K562 (cell line): Measurements from ENCODE around the gene LY6G6F. TPM values are rescaled to one million over a fixed set of nuclear protein-coding genes. Genes with fewer than 3 reads are reported as not detected.

Source experiments
- CBFA2T3 ChIP-seq: fragments of 450-650 bp; IDR thresholded peaks from 2 replicates; pipeline ENCODE4 v1.6.1; 2017
- FOXA3 ChIP-seq, 2 experiments: fragments of 450-650 bp in 1 of 2; sonication (generic) in 1 of 2; formaldehyde crosslinking; IDR thresholded peaks in 1 of 2; conservative IDR thresholded peaks in 1 of 2; 2 replicates each; pipeline versions ENCODE4 v1.4.0 to v1.8.0; 2020 to 2022; ENCODE audit warnings: mild to moderate bottlenecking in 2 of 2, missing genetic modification reagents in 1 of 2
- GABPA ChIP-seq: fragments of 200-800 bp; sonication (Bioruptor generic); conservative IDR thresholded peaks from 2 replicates; pipeline ENCODE4 v1.6.1; 2016; ENCODE audit warnings: low read depth, missing genetic modification characterization, missing compliant biosample characterization
- HDAC3 ChIP-seq: fragments of 450-650 bp; IDR thresholded peaks from 2 replicates; pipeline ENCODE4 v1.6.1; 2018; ENCODE audit warnings: borderline replicate concordance, mild to moderate bottlenecking, moderate library complexity; ENCODE audit not compliant: partially characterized antibody
- HMBOX1 ChIP-seq: sonication (generic); IDR thresholded peaks from 2 replicates; pipeline ENCODE4 v1.6.1; 2016
- KLF6 ChIP-seq: fragments of 250-450 bp; sonication (Bioruptor Pico); IDR thresholded peaks from 2 replicates; pipeline ENCODE4 v1.4.0; 2020; ENCODE audit warnings: mild to moderate bottlenecking, moderate library complexity, borderline replicate concordance
- PHB2 ChIP-seq: fragments of 450-650 bp; IDR thresholded peaks from 2 replicates; pipeline ENCODE4 v1.6.1; 2017; ENCODE audit warnings: low read depth
- POLR2A ChIP-seq: fragments of 450-650 bp; conservative IDR thresholded peaks from 2 replicates; pipeline ENCODE4 v1.6.1; 2016
- SNIP1 ChIP-seq: fragments of 450-650 bp; IDR thresholded peaks from 2 replicates; pipeline ENCODE4 v1.7.1; 2017; ENCODE audit warnings: low read depth, mild to moderate bottlenecking
- SNRNP70 ChIP-seq: fragments of 200-400 bp; formaldehyde crosslinking; optimal IDR thresholded peaks from 2 replicates; pipeline ENCODE3; 2017; ENCODE audit warnings: low read depth, low read length
- VEZF1 ChIP-seq: fragments of 200-800 bp; sonication (Bioruptor generic); IDR thresholded peaks from 2 replicates; pipeline ENCODE4 v1.6.1; 2017; ENCODE audit warnings: missing genetic modification characterization, missing compliant biosample characterization
- ZNF140 ChIP-seq: fragments of 250-450 bp; sonication (Bioruptor Pico); IDR thresholded peaks from 2 replicates; pipeline ENCODE4 v1.8.0; 2021; ENCODE audit warnings: moderate library complexity, mild to moderate bottlenecking, inconsistent platforms
- ZNF384 ChIP-seq: IDR thresholded peaks from 2 replicates; pipeline ENCODE4 v1.6.1; 2012; ENCODE audit warnings: low read depth, low read length, improper control_type of control experiment
- ZNF444 ChIP-seq: fragments of 250-450 bp; sonication (Bioruptor Pico); IDR thresholded peaks from 2 replicates; pipeline ENCODE4 v1.4.0; 2020; ENCODE audit warnings: mild to moderate bottlenecking, moderate library complexity
- ZNF551 ChIP-seq: fragments of 250-450 bp; sonication (Bioruptor Pico); IDR thresholded peaks from 2 replicates; pipeline ENCODE4 v1.5.0; 2021; ENCODE audit warnings: mild to moderate bottlenecking, moderate library complexity
- ZNF75A ChIP-seq: fragments of 450-650 bp; formaldehyde crosslinking; IDR thresholded peaks from 2 replicates; pipeline ENCODE4 v1.4.0; 2020; ENCODE audit warnings: mild to moderate bottlenecking
- ZNF76 ChIP-seq: fragments of 250-450 bp; sonication (Bioruptor Pico); IDR thresholded peaks from 2 replicates; pipeline ENCODE4 v1.4.0; 2020; ENCODE audit warnings: mild to moderate bottlenecking, moderate library complexity, borderline replicate concordance
- ZNF764 ChIP-seq: fragments of 250-450 bp; sonication (Bioruptor Pico); IDR thresholded peaks from 2 replicates; pipeline ENCODE4 v1.4.0; 2020; ENCODE audit warnings: low read depth, mild to moderate bottlenecking, moderate library complexity
- ZNF766 ChIP-seq: fragments of 200-800 bp; sonication (Bioruptor generic); conservative IDR thresholded peaks from 2 replicates; pipeline ENCODE4 v1.6.1; 2016; ENCODE audit warnings: missing genetic modification characterization, missing compliant biosample characterization
- ZNF79 ChIP-seq: fragments of 250-450 bp; sonication (Bioruptor Pico); IDR thresholded peaks from 2 replicates; pipeline ENCODE4 v1.4.0; 2020; ENCODE audit warnings: low read depth, mild to moderate bottlenecking, moderate library complexity
- polyA plus RNA-seq, 8 experiments: library from polyadenylated mRNA; depleted of rRNA in 4 of 8; stranded (reverse) in 5 of 8; unstranded in 3 of 8; fragments of >200 nt; fragmentation: Nextera tagmentation in 2 of 8; fragmentation: Illumina TruSeq in 1 of 8; extraction: Ambion mirVana in 2 of 8; extraction: Trizol in 1 of 8; gene quantifications; 2 replicates each; pipeline versions ENCODE4 v1.2.1 to v1.2.3, GENCODE V29; 2011 to 2014; ENCODE audit warnings: inconsistent platforms in 1 of 8, missing spikeins in 1 of 8
- total RNA-seq, 7 experiments: library from RNA; depleted of rRNA in 6 of 7; stranded (reverse); fragments of >200 nt in 6 of 7; fragmentation: Illumina TruSeq in 2 of 7; extraction: Trizol in 2 of 7; gene quantifications; 2 replicates each; pipeline versions ENCODE4 v1.2.1 to v1.2.3, GENCODE V29; 2011 to 2021; ENCODE audit warnings: low replicate concordance in 1 of 7
- TF ChIP-seq, protein P1 (sequence below): fragments of 250-450 bp; sonication (Bioruptor Pico); IDR thresholded peaks from 2 replicates; pipeline ENCODE4 v1.5.0; 2021; ENCODE audit warnings: mild to moderate bottlenecking, moderate library complexity
- TF ChIP-seq, protein P2 (sequence below): fragments of 450-650 bp; formaldehyde crosslinking; IDR thresholded peaks from 2 replicates; pipeline ENCODE4 v1.4.0; 2020; ENCODE audit warnings: mild to moderate bottlenecking, moderate library complexity

The LY6G6F gene
- total and polyA plus RNA-seq, 9 of the 15 experiments (the other 6 are each of a cell fraction or from before 2014, with no cell fraction given) = 0.14 to 0.50 (median 0.28) TPM; not detected in 2

DNA sequence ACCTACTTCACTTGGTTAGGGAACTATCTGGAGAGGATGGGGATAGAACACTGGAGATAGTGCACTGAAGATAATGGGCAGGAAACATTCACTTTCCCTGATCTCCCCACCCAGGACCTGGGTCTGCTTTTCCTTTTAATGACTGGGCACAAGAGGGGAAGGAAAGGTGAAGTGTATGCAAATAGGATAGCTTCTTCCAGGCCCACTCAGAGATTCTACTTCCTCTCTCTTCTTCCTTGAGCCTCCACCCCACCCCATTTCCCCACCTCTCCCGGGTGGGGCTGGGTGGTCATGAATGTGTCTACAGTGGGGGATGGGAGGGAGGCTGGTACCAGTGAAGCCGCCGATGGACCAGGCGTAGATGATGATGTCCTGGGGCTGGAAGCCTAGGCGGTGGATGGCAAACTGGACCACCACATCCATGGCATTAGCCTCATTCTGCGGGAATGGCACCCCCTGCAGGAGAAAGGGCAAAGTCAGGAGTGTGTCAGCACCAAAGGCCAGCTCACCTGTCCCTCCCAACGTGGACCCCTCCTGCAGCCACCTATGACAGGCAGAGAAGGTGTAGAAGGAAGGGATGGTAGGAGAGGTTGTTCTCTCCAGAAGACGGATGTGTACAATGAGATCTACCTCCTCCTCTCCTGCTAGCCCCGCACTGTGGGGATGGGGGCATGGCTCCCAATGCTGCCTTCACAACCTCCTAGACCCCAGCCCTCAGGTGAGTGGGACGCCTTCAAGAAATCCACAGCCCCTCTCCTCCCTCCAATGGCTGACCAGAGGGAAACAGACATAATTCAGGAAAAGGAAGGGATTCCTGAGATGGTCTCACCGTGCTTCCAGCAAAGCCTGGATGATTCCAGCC, 17.2 kb upstream of the LY6G6F start (continued):
- TF ChIP-seq VEZF1 (CRISPR knock-in tag) (no peak), HDAC3 (no peak), ZNF76 (CRISPR knock-in tag) (no peak), ZNF766 (CRISPR knock-in tag) (no peak), ZNF551 (CRISPR knock-in tag) (no peak), ZNF79 (no peak), ZNF444 (no peak), SNIP1 (no peak), CBFA2T3 (no peak), FOXA3 (CRISPR knock-in tag; conservative IDR thresholded peaks at IDR 0.05 in 1 of 2, IDR thresholded peaks at IDR 0.05 in 1 of 2) (no peak), ZNF764 (CRISPR knock-in tag) (no peak), ZNF75A (no peak), SNRNP70 (no peak), ZNF384 (no peak), KLF6 (no peak), PHB2 (no peak), GABPA (tag) (no peak), ZNF140 (no peak), POLR2A (no peak), HMBOX1 (no peak)
- TF ChIP-seq, protein P1, sequence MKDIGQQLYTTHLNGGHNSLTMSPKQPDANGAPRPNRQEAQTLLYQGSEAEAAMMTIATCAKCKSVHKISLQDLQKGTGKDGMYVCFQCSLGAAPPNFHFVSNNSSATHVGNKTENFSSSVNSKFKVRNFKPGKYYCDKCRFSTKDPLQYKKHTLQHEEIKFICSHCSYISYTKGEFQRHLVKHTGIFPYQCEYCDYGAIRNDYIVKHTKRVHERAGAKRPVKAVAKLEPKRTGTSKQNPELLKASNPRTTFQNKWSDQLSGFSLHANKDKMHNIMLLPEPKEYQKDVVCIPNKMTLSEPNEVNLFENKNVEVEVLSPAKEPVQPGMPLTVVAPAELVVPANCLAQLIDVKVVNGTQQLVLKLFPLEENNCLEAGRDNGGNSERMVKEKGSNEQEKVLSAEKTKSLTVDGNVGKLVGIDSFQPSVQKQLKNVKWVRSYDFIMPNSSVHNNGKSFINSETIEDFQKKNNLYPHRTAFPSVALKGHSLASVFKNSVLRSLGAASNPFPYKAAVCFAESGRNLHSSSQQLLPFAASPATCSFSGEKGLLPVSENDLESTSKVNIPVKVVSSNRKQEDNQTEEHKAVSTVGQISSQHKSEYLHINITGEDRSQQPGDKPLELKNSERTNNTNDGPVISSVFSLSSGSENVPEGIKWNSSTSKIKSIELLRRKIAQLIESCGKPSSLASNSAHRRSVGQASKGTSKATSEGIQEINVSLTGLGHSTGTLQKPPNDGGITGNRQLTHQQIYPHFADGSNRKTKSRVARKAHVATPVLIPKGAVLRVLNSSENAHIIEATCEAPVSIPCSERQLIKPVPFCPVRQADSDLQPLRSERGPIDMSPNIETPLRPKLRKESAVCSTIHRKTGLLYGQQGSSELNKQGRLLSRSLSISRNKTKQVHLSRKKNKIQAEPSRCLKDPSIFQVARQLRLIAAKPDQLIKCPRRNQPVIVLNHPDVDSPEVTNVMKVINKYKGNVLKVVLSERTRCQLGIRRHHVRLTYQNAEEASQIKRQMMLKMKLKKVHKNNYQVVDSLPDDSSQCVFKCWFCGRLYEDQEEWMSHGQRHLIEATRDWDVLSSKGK = no peak
- TF ChIP-seq, protein P2, sequence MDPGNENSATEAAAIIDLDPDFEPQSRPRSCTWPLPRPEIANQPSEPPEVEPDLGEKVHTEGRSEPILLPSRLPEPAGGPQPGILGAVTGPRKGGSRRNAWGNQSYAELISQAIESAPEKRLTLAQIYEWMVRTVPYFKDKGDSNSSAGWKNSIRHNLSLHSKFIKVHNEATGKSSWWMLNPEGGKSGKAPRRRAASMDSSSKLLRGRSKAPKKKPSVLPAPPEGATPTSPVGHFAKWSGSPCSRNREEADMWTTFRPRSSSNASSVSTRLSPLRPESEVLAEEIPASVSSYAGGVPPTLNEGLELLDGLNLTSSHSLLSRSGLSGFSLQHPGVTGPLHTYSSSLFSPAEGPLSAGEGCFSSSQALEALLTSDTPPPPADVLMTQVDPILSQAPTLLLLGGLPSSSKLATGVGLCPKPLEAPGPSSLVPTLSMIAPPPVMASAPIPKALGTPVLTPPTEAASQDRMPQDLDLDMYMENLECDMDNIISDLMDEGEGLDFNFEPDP = no peak
